GM06990 (cell line): Measurements from ENCODE around the gene SLFNL1.

Experiments
- DNase-seq: peaks from one replicate; pipeline ENCODE4 v3.0.0-alpha.2; 2011; ENCODE audit not compliant: insufficient read length; ENCODE audit errors: extremely low read depth
- H3K27me3 ChIP-seq: replicated peaks from 2 replicates; pipeline ENCODE4 v1.6.0; 2011; ENCODE audit warnings: low read length; ENCODE audit not compliant: control insufficient read depth, insufficient read depth
- H3K36me3 ChIP-seq: 2 replicates; pipeline ENCODE4 v1.5.1; 2011; ENCODE audit warnings: low read length; ENCODE audit not compliant: control insufficient read depth, insufficient read depth
- H3K4me3 ChIP-seq: replicated peaks from 2 replicates; pipeline ENCODE4 v1.5.1; 2011; ENCODE audit warnings: low read depth, mild to moderate bottlenecking, control low read depth, low read length
- TF ChIP-seq, protein P1 (sequence below): IDR thresholded peaks from 2 replicates; pipeline ENCODE4 v1.5.1; 2011; ENCODE audit warnings: low read length, control low read depth, mild to moderate bottlenecking, inconsistent platforms; ENCODE audit not compliant: insufficient read depth, poor library complexity, severe bottlenecking

Gene SLFNL1

DNA sequence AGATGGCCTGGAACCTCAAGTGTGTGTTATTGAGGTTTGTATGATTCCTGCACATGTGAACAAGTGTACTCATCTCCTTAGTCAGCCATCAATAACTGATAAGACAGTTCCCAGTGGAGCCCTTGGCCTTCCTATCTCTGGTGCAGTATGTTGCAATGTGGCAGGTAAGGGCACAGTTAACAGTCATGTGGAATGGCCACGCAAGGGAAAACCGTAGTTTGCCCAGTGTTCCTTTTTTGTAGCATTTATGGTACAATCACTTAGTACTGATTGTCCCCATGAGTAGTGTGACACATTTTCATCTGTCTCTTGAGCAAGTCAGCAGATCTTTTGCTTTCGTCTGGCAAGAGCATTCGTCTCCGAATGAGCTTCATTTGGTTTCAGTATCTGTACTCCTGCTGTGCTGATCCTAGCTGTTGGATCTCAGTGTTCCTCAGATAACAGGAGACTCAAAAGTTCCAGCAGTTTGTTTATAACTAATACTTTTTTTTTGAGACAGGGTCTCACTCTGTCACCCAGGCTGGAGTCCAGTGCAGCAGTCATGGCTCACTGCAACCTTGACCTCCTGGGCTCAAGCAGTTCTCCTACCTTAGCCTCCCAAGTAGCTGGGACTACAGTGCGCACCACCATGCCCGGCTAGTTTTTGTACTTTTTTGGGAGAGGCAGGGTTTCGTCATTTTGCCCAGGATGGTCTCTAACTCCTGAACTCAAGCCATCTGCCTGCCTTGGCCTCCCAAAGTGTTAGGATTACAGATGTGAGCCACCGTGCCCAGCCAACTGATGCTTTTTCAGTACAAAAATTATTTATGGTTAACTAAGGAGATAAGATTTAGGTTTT is 33.9 kb downstream of the SLFNL1 start:
- Histone ChIP-seq H3K27me3 (no peaks in the 10 kb centered on the region), H3K36me3 (peaks cover 30% of the 10 kb centered on the region), H3K4me3 (no peak overlapping the region)
- TF ChIP-seq, protein P1, sequence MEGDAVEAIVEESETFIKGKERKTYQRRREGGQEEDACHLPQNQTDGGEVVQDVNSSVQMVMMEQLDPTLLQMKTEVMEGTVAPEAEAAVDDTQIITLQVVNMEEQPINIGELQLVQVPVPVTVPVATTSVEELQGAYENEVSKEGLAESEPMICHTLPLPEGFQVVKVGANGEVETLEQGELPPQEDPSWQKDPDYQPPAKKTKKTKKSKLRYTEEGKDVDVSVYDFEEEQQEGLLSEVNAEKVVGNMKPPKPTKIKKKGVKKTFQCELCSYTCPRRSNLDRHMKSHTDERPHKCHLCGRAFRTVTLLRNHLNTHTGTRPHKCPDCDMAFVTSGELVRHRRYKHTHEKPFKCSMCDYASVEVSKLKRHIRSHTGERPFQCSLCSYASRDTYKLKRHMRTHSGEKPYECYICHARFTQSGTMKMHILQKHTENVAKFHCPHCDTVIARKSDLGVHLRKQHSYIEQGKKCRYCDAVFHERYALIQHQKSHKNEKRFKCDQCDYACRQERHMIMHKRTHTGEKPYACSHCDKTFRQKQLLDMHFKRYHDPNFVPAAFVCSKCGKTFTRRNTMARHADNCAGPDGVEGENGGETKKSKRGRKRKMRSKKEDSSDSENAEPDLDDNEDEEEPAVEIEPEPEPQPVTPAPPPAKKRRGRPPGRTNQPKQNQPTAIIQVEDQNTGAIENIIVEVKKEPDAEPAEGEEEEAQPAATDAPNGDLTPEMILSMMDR = no peak
- no peak for DNase-seq

DNA sequence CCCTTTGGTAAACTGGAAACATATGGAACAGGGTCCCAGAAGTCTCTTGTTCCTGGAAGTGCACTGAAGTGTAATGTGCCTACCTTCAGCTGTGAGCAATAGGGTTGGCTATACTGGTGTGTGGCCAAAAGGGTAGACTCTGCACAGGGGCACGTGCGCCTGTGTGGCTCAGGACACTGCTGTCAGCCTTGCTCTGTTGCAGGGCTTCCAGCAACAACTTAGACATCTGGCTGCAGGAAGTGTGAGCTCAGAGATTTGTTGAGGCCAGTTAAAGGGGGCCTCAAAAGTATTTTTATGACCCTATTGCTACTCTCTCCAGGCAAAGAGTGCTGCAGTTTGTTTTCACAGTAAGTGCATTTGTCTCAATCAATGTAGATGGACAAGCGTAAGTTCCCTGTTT is 34.6 kb downstream of the SLFNL1 start:
- Histone ChIP-seq H3K36me3 (peaks cover 29% of the 10 kb centered on the region), H3K4me3 (no peak overlapping the region), H3K27me3 (no peaks in the 10 kb centered on the region)
- DNase-seq = no peak
- TF ChIP-seq, protein P1 = no peak

DNA sequence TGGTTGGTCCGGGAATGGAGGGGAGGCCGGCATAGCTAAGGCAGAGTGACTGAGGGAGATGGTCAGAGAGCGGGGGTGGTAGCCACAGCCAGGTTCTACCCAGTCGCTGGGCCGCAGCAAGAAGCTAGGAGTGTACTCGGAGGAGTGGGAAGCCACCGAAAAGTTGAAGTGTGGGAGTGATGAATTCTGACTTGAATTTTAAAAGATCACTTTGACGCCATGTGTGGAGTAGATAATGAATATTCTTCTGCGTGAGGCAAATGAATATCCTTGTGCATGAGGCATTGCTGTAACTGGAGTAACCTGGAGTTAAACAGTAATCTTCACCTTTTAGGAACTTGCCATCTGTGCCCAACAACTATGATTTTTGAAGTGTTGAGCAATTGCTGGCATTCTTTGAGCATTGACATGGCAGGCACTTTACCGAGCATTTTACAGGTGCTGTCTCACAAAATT is 35.2 kb downstream of the SLFNL1 start:
- Histone ChIP-seq H3K27me3 (no peaks in the 10 kb centered on the region), H3K36me3 (peaks cover 27% of the 10 kb centered on the region), H3K4me3 (no peak overlapping the region)
- TF ChIP-seq, protein P1 = no peak
- no peak for DNase-seq

DNA sequence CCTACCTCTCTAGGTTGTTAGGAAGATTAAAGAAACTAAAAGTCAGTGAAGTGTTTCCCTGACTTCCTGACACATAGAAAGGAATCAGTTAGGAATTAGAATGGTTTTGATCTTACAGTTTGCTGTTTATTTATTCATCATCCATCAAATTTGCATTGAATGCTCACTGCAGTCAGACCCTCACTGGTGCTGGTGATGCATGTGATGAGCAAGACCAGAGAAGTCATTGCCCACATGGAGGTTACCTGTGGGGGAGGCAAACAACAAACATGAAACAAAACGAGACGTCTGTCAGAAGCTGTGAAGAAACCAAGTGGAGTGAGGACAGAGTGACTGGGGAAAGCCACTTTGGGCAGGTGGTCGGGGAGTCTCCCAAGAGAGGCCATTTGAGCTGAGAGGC is 35.6 kb downstream of the SLFNL1 start:
- no peak for DNase-seq
- no peak overlapping the region for H3K4me3 ChIP-seq
- no peaks in the 10 kb centered on the region for H3K27me3 ChIP-seq
- TF ChIP-seq, protein P1 = no peak
- H3K36me3 ChIP-seq = peaks cover 27% of the 10 kb centered on the region

DNA sequence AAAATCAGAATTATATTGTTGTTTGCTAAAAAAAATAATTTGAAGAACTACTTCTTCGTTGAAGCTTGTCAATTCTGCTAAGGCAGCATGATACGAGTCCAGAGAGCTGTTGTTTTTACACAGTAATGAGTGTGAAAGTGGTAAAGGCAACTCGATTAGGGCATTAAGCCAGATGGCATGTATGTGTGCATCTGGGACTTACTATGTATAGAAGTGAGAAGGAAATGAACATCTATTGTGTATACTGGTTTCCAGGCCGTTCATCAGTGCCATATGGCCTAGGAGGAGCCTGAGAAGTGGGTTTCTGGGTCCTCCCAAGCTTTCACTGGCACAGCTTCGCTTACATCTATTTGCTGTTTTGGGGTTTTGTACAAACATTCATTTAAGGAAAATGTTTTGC is 36.4 kb downstream of the SLFNL1 start:
- no peaks in the 10 kb centered on the region for H3K27me3 ChIP-seq
- peaks cover 25% of the 10 kb centered on the region for H3K36me3 ChIP-seq
- DNase-seq = no peak
- H3K4me3 ChIP-seq = no peak overlapping the region
- TF ChIP-seq, protein P1 = no peak
